Brain pericyte (primary cell): ENCODE results near the gene IRF6.
A peak's percentile ranks its signal among the peaks of the same experiment; 100 is the strongest.

Experiments used
- DNase-seq: peaks from one replicate; pipeline ENCODE4 v3.0.0-alpha.2; 2012; ENCODE audit warnings: low read depth, low spot score

Gene IRF6

GRCh38 chr1:209790286-209791193 is 15.4 kb downstream of the IRF6 start:
- DNase-seq = no peak

- no peak for DNase-seq
These were observed 16.7 kb downstream of the IRF6 start for GRCh38 chr1:209789245-209789644.

GRCh38 chr1:209787551-209787950 is 18.4 kb downstream of the IRF6 start:
- DNase-seq = no peak

GRCh38 chr1:209786146-209786545 is 19.8 kb downstream of the IRF6 start:
- DNase-seq = no peak

GRCh38 chr1:209785592-209785991 is 20.4 kb downstream of the IRF6 start:
- no peak for DNase-seq

GRCh38 chr1:209784265-209785169 is 21.4 kb downstream of the IRF6 start, which contains the start of gene C1orf74:
Gene C1orf74, minus strand, starts transcription at chr1:209784559. Its CDS starts 925 bp downstream, at chr1:209783634.
- DNase-seq = peak; percentile 95

GRCh38 chr1:209783386-209783785 is 22.6 kb downstream of the IRF6 start:
- no peak for DNase-seq

GRCh38 chr1:209780268-209780667 is 25.7 kb downstream of the IRF6 start:
- DNase-seq = no peak

- no peak for DNase-seq
These were observed 27.8 kb downstream of the IRF6 start for GRCh38 chr1:209778102-209778501.

GRCh38 chr1:209777587-209777986 is 28.4 kb downstream of the IRF6 start:
- DNase-seq = no peak

GRCh38 chr1:209775678-209776077 is 30.3 kb downstream of the IRF6 start:
- DNase-seq = no peak

GRCh38 chr1:209774592-209774991 is 31.4 kb downstream of the IRF6 start:
- DNase-seq = no peak

- DNase-seq = no peak
These were observed 33.8 kb downstream of the IRF6 start for GRCh38 chr1:209772126-209772525.

GRCh38 chr1:209770636-209771415 is 35.1 kb downstream of the IRF6 start:
- DNase-seq = no peak

GRCh38 chr1:209769971-209770370 is 36.0 kb downstream of the IRF6 start:
- DNase-seq = no peak

- peak; percentile 88 for DNase-seq
These were observed 36.6 kb downstream of the IRF6 start for GRCh38 chr1:209769171-209769904.

GRCh38 chr1:209768354-209768774 is 37.6 kb downstream of the IRF6 start:
- no peak for DNase-seq

GRCh38 chr1:209767706-209768105 is 38.2 kb downstream of the IRF6 start:
- DNase-seq = no peak

- no peak for DNase-seq
These were observed 38.8 kb downstream of the IRF6 start for GRCh38 chr1:209767096-209767495.

- no peak for DNase-seq
These were observed 39.9 kb downstream of the IRF6 start for GRCh38 chr1:209766051-209766450.
